Activated CD8-positive, alpha-beta memory T cell treated with anti-CD3 and anti-CD28 coated beads, Interleukin-2, amount 50 U/mL, for 4 hours (primary cell): ENCODE data around the gene SPDYE4.

Source experiments
- DNase-seq: peaks from one replicate; pipeline ENCODE4 v3.0.0-alpha.2; 2020

Gene SPDYE4

DNA sequence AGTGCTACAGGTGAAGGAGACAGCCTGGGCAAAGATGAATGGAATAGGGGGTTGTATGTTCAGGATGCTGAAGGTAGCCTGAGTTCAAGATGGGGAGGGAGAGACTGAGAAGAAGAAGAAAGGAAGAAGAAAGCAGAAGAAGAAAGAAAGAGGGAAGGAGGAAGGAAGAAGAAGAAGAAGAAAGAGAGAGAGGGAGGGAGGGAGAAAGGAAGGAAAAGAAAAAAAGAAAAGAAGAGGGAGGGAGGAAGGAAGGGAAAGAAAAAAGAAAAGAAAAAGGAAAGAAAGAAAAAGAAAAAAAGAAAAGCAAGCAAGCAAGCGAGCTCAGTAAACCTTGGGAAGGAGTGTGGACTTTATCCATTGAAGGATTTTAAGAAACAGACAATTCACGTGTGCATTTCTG lies 21.6 kb downstream of the SPDYE4 start:
- no peak for DNase-seq

- no peak for DNase-seq
These were observed 22.0 kb downstream of the SPDYE4 start for GRCh38 chr17:8736362-8736761.

DNA sequence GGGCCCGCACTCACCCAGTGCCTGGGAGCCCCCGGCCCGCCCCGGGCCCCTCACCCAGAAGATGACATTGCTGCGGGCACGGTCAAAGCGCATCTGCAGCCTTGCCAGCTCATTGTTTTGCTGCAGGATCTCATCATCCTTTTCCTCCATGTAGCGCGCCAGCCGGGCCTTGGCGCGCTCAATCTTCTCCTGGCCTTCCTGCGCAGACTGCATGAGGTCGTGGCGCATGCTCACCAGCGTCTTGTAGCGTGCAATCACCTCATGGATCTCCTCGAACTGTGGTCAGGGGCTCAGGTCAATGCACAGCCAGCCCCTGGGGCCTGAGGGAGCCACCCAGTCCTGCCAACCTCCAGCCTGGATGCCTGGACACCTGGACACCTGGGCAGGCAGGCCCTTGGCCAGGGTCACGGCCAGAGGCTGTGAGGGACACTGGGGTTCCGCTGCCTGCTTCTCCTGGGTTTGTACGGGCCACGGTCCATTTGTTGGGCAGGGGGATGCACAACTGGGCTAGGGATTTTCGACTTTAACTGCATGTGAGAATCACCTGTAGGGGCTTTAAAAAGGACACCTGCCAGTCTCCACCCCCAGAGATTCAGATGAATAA lies 22.9 kb downstream of the SPDYE4 start:
- no peak for DNase-seq

DNA sequence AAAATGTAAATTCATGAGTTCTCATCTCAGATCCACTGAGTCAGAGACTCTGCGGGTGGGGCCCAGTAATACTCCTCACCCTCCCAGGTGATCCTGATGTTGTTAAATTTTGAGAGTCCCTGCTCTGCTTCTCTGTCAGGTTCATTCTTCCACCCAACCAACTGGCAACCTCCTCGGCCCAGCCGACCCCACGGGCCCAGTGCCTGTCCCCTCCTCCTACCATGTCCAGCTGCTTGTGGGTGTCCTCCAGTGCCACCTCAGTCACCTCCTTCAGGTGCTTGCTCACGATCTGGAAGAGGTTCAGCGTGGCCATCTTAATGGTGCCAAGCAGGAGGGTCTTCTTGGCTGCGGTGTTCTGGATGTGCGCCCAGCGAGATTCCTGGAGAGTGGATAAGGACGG lies 23.5 kb downstream of the SPDYE4 start:
- DNase-seq, result no peak

- DNase-seq, result no peak
These were observed 25.8 kb downstream of the SPDYE4 start for GRCh38 chr17:8732406-8733085.

- no peak for DNase-seq
These were observed 28.5 kb downstream of the SPDYE4 start for GRCh38 chr17:8729860-8730259.

- DNase-seq, result no peak
These were observed 28.9 kb downstream of the SPDYE4 start for GRCh38 chr17:8729421-8729820.

DNA sequence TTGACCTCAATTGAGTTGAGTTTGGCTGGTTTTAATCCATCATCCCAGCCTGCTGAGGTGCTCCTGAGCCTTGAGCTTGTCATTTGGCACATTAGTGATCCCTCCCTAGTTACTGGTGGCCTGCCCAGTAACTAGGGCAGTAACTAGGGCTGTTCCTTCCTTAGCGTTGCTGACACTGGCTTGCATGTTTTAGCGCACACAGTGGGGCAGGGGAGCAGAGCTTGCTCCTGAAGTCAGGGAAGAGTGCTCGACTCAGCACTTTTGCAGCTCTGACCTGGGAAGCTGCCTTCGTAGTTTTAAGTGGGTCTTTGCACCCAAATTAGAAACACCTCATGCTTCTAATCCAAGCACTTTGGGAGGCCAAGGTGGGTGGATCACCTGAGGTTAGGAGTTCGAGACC lies 29.4 kb downstream of the SPDYE4 start:
- no peak for DNase-seq

GRCh38 chr17:8728251-8728938 lies 30.0 kb downstream of the SPDYE4 start:
- DNase-seq, result no peak

DNA sequence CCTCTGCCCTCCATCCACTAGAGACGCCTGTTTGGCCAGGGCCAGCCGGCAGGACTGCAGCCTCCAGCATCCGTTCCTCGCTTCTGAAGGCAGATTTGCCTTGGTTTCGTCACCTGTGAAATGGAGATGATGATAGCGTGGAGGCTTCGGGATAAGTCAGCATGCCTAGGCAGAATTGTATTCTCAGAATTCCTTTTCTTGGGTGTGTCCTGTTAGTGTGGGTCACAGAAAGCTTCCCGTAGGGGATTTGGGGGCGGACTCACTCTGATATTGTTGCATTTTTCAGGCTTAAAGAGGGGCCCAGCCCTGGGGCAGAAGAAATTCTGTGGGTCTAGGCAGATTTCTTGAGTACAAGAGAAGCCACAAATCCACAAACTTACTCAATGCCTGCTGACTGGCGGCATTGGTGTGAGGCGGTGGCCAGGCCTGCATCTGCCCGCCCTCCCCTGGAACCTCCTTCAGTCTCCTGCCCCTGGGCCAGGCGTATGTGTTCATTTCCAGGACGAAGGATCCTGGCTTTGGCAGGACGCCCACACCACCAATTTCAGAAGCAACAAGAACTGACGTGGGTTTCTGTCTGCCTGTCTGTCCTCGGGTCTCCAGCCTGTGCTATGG lies 31.3 kb downstream of the SPDYE4 start:
- no peak for DNase-seq

DNA sequence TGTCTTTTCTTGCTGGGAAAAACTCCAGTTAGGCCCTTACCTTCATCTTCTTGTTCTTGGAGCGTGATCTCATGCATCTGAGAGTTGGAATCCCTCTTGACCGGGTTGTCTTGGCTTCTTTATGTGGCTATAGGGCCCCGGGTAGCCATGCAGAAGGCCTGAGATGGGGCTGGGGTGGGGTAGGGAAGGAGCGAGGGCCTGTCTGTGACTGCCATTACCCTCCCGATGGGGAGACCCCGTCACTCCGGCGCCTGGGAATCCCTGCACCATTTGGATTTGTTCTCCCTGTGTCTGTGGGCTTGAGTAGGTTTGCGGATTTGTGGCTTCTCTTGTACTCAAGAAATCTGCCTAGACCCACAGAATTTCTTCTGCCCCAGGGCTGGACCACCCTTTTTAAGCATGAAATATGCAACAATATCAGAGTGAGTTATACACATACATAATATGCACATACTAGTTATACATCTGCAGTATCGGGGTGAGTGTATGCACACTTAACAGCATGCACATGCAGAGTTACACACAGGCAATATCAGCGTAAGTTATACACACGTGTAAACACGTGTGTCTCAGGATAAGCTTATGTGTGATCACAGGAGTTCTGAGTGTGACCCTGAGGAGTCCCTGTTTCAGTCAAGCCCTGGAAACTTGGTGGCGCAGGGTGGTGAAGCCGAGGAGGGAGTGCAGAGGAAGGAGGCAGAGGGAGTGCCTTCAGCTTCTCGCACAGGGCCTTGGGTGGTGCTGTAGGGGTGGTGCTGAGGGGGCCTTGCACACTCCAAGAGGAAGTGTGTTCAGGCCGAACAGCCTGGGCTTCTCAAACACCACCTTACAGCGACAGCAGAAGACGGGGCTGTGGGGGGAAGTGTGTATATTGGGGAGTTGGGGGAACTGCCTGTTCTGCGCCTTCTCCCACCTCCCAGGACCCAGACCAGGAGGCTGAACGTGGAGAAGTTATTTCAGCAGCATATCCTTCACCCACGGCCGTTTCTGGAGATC lies 32.2 kb downstream of the SPDYE4 start:
- no peak for DNase-seq

DNA sequence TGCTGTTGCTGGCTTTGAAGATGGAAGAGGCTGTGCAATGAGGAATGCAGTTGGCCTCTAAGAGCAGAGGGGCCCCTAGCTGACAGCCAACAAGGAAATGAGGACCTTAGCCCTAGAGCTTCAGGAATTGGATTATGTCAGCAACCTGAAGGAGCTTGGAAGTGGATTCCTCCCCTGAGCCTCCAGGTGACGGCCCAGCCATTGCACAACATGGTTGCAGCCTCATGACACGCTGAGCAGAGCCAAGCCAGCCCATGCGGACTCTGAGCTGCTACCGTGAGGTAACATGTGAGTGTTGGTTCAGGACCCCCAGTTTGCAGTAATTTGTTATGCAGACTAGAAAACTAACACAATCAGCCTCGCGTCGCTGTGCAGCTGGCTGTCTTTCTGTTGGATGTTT lies 33.9 kb downstream of the SPDYE4 start:
- DNase-seq, result no peak

DNA sequence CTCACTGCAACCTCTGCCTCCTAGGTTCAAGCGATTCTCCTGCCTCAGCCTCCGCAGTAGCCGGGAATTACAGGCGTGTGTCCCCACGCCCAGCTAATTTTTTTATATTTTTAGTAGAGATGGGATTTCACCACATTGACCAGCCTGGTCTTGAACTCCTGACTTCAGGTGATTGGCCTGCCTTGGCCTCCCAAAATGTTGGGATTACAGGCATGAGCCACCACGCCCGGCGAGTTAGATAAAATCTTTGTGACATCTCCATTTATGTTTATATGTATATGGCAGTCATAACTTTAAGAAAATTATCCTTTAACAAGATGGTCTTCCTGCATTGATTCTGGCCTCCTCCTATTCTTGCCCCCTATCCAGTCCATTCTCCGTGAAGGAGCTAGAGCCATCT lies 37.8 kb downstream of the SPDYE4 start:
- DNase-seq, result no peak

DNA sequence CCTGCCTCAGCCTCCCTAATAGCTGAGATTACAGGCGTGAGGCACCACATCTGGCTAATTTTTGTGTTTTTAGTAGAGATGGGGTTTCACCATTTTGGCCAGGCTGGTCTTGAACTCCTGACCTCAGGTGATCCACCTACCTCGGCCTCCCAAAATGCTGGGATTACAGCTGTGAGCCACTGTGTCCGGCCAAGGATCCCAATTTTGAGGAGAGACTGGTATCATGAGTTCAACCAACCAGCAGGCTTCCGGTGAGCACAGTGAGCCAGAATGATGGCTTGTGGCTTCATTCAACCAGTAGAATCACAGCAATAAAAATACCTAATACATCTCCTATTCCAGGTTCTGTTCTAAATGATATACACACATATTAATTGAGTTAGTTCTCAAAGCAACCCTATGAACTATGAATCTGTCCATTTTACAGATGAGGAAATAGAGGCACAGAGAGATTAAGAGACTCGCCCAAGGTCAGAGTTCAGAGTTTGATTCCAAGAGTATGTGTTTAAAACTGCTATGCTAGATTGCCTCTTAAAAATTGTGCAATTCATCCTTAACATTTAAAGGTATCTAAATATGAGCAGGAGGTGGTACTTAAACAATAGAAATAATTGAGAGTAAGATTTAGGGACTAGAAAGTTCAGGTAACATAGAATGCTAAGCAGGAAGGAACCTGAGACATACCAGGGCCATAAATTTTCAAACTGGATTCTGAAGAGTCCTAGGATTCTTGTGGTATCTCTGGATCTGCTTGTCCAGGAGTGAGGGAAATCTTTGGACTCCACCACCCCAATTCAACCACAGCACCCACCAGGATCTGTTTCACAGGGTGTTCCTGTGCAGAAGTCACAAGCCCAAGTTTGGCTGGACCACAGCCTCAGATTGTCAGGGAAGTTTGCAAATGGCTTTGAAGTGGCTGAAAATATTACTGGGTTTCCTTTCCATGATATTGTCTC lies 38.8 kb downstream of the SPDYE4 start:
- no peak for DNase-seq

- DNase-seq, result no peak
These were observed 40.3 kb downstream of the SPDYE4 start for GRCh38 chr17:8718001-8718563.

DNA sequence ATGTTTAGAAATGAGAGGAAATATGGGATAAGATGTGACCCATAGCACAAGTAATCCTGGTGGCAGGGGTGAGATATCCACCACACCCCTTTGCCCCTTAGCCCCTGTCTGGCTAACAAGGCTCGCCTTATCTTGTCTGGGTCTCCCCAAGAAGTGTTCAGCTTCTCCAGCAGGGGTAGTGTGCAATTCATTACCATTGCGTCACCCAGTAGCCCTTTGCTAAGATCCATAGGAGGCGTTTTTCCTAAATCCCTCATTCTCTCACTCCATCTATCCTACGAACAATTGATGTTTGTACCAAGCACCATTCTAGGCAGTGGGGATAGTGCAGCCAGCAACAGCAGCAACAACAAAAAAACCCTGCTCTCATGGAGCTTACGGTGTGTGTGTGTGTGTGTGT lies 44.5 kb downstream of the SPDYE4 start:
- DNase-seq, result no peak

GRCh38 chr17:8713315-8713714 lies 45.0 kb downstream of the SPDYE4 start:
- no peak for DNase-seq

- DNase-seq, result no peak
These were observed 45.6 kb downstream of the SPDYE4 start for GRCh38 chr17:8712698-8713097.

GRCh38 chr17:8711291-8711690 lies 47.1 kb downstream of the SPDYE4 start:
- DNase-seq, result no peak

- DNase-seq, result no peak
These were observed 47.5 kb downstream of the SPDYE4 start for GRCh38 chr17:8710813-8711212.

DNA sequence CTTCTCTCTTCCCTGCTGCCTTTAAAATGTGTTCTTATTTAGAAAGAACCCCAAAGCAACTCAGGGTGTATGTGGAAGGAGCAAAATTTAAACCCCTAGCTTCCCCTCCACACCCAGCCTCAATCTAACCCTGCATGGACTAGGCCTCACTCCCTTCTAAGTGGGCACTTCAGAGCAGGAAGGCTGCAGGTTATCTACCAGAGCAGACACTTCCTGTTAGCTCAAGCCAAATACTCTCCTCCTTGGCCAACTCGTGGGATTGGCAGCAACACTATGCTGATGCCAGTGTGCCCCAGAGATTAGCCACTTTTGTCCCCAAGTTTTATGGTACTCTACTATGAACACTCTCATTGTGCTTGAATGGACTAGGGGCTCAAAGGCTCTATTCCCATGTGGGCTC lies 49.3 kb downstream of the SPDYE4 start:
- no peak for DNase-seq
